GM21825 (cell line): ENCODE results near the gene CDC37.
"Not testable (repeated sequence)": the region's sequence is repeated elsewhere in the genome, so short reads cannot be mapped to it uniquely, and the experiment has no call there.

Experiments
- ATAC-seq: cut with Tn5 transposase; IDR thresholded peaks from one replicate; pipeline ENCODE4 v1.9.1; 2021; ENCODE audit warnings: mild to moderate bottlenecking, moderate library complexity; ENCODE audit not compliant: unreplicated experiment

The CDC37 gene

GRCh38 chr19:10420444-10421239 lies 17.3 kb upstream of the CDC37 start, which contains the start of gene PDE4A:
Gene PDE4A, plus strand, starts transcription at chr19:10420538. Its CDS starts 227 bp downstream, at chr19:10420765.
- no peak for ATAC-seq

GRCh38 chr19:10419646-10420443 lies 16.5 kb upstream of the CDC37 start:
- no peak for ATAC-seq

DNA sequence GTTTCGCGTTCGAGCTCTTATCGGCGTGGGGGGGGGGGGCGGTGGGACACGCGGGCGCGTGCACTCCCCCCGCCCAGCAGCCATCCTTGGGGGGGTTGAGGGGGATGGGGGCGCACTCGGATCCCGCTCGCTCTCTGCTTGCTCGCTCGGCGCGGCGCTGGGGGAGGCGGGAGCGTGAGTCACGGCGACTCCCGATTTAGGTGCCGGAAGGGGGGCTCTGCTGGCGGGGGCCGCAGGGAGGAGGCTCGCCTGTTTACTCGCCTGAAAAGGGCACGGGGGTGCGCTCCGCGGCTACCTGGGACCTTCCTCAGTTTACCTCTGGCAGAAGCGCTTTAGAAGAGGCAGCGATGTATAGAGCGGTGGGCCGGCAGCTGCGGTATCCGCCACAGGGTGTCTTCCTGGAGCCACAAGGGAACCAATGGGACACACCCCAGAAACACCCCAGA lies 15.9 kb upstream of the CDC37 start:
- ATAC-seq, result no peak

GRCh38 chr19:10418485-10419199 lies 15.3 kb upstream of the CDC37 start:
- ATAC-seq, result no peak

DNA sequence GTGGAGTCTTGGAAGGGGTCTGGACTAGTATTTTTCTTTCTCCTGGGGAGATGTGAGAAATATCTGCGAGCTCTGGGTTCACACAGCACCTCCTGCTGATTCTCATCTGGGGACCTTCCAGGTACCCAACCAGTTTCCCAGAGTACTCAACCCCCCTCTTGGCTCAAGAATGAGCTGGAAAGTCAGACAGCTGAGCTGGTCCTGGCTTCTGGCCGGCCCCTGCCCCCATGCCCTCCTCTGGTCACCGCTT lies 14.8 kb upstream of the CDC37 start:
- no peak for ATAC-seq

DNA sequence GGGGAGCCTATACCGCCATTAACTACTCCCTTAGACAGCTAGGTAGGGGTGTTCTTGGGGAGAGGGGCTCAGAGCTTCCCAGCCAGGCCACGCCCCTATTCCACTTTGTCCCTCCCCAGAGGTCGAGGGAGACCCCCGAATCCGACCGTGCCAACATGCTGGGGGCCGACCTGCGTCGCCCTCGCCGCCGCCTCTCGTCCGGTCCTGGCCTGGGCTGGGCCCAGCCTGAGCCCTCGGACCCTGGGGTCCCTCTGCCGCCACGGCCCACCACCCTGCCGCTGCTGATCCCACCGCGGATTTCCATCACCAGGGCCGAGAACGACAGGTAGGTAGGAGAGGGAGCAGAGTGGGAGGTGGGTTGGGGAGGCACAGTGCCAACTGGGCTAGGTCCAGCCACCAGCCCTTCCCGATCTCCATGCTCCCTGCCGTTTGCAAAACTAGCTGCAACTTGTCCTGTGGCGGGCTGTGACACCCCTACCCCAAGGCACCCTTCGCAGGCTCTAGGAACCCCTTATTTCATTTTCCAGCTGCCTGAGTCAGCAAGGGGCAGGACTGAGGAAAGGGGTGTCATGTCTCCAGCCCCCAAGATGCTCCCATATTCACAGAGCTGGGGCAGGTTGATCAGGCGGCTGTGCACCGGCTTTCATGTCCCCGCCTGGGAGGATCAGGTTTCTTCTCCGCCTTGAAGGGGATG lies 14.3 kb upstream of the CDC37 start:
- ATAC-seq, result no peak

DNA sequence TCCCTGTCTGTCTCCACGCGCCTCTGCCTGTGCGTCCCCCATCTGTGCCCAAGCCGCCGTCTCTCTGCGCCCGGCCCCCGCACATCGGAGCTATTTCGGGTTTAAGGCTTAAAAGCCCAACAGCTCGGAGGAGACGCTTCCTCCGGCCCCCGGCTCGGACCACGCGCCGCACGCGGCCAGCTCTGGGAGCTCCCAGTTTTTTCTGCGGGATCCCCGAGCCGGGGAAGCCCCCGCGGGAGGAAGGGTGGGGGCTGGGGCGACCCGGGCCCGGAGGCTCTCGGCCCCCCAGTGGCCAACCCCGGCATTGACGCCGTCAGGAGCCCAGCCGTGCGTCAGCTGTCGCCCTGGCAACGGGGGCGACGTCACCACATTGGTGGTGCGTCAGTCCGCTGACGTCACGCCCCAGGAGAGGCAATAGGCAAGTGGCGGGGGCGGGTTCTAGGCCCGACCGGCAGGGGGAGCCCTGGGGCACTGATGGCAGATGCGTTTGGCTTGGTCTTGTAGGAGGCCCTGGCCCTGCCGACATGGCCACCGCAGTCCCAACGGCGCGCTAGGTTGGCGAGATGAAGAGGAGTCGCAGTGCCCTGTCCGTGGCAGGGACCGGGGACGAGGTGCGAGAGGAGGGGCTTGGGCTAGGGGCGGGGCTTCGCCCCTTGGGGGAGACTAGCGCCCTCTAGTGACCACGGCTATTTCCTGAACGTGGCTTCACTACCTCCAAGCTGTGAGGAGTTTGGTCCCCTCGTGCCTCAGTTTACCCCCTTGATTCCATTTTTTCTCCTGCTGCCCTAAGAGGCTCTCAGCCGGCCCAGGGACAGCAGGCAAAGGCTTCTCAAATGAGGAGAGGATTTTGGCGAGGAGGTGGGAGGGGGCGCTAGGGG lies 13.3 kb upstream of the CDC37 start:
- peak; percentile 45 for ATAC-seq

- no peak for ATAC-seq
Observed at GRCh38 chr19:10416083-10416379, 12.7 kb upstream of the CDC37 start.

GRCh38 chr19:10412257-10412977 lies 9.1 kb upstream of the CDC37 start:
- peak; percentile 46 for ATAC-seq

DNA sequence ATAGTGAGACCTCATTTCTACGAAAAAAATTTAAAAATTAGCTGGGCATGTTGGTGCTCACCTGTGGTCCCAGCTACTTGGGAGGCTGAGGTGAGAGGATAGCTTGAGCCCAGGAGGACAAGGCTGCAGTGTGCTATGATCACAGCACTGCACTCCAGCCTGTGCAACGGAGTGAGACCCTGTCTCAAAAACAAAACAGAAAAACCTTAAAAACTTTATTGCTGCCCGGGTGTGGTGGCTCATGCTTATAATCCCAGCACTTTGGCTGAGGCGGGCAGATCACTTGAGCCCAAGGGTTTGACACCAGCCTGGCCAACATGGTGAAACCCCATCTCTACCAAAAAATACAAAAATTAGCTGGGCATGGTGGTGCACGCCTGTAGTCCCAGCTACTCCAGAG lies 7.9 kb upstream of the CDC37 start:
- ATAC-seq, result not testable (repeated sequence)

DNA sequence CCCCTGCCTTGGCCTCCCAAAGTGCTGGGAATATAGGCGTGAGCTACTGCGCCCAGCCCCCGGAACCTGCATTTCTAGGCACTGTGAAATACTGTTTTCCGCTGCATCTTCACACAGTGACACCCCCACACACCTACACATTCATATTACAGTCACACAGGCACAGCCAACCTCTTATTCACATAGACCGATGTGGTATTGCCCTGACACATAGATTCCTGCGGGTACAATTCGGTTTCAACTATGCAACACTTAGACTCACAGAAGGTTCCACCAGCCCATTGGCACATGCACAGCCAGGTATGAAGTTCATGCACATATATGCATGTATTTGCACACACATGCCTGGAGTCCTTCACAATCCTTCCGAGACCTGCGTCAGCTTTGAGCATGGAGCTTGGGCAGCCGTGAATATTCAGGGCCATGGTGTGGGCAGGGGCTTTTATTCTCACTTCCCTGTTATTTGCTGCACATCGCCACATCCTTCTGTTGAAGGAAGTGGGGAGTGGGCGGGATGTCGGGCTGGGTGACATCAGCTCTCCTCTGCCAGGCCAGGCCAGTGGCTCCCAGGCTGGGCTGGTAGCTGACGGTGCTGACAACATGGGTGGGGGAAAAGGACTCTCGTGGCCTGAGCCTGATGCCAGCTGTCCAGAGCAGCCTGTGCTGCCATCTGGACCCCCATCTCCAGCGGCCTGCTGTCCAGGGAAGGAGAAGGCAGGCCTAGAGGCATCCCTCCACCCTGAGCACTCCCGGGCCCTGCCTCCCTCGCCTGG lies 5.4 kb upstream of the CDC37 start:
- ATAC-seq, result no peak

DNA sequence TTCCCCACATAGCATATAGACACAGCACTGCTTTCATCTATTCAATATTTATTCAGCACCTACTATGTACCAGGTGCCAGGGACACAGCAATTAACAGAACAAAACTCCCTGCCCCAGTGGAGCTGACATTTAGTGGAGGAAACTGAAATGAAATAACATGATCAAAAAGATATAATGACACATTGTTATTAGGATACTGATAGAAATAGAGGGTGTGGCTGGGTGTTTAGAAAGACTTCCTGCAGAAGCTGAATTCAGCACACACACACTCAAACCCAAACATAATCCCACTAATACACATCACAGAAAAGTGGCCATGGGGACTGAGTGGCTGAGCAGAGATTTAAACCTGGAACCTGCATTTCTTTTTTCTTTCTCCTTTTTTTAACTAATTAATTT lies 3.8 kb upstream of the CDC37 start:
- no peak for ATAC-seq

DNA sequence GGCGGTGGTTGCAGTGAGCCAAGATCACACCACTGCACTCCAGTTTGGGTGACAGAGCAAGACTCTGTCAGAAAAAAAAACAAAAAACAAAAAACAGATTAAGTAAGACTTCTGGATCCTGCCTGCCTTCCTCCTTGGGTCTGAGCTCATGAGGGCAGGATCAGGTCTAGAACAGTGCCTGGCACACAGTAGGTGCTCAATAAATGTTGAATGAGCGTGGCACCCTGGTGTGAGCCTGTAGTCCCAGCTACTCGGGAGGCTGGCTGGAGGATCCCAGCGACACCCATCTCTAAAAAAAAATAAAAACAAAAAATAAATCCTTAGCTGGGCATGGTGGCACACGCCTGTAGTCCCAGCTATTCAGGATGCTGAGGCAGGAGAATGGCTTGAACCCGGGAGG lies 2.8 kb upstream of the CDC37 start:
- no peak for ATAC-seq

DNA sequence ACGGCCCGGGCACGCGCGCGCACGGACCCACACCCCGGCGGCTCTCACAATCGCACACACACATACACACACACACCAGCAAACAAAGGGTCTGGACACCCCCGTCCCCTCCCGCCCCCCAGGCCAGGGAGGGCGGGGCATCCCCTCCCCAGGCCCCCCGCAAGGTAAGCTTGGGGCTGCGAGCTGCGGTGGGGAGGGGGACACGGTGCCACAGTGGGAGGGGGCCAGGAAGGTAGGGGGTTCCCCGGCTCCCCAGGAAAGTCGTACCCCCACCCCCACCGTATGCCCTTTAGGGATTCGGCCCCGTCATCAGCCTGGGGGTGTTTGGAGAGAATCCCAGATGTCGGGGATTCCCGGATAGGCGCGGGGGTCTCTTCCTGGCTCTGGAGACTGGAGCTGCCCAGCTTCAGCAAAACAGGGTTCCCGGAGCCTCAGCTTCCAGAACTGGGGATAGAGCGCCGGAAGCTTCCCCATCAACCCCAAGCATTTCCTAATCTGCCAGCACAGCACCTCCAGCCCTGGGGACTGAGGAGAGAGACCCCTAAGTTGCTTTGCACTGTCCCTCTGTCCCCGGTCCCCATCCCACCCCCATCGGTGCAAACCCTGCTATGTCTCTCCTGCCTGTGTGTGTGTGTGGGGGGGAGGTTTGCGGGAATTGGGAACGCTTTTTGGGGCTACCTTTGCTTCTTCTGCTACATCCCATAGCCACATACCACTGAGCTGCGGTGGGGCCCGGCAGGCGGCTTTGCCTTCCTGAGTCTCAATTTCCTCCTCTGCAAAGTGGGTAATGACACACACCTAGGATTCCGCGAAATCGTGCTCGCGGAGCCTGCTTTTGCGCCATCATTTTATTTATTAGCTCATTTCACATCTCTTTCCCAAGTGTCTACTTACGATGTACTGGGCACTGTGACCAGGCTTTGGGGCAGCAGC lies 1.8 kb upstream of the CDC37 start:
- ATAC-seq, result no peak

GRCh38 chr19:10402441-10403038 lies 802 bp downstream of the CDC37 start:
- no peak for ATAC-seq

- no peak for ATAC-seq
Observed at GRCh38 chr19:10399878-10400277, 3.5 kb downstream of the CDC37 start.

- ATAC-seq, result not testable (repeated sequence)
Observed at GRCh38 chr19:10399340-10399739, 4.0 kb downstream of the CDC37 start.
